ENCODE data around the gene ARPC1A.
A peak's percentile ranks its signal among the peaks of the same experiment; 100 is the strongest.
"Not testable (repeated sequence)": the region's sequence is repeated elsewhere in the genome, so short reads cannot be mapped to it uniquely, and the experiment has no call there.

Gene ARPC1A

GRCh38 chr7:99322659-99323058, 3.0 kb upstream of the ARPC1A start:
- DNase-seq: not testable (repeated sequence)

GRCh38 chr7:99324559-99324958, 1.1 kb upstream of the ARPC1A start:
- no peak for DNase-seq

GRCh38 chr7:99325001-99325493, 651 bp upstream of the ARPC1A start:
- no peak for DNase-seq

GRCh38 chr7:99326408-99326782, 697 bp downstream of the ARPC1A start:
- peak in 2 of 4 experiments; percentile 12 to 28 for DNase-seq

- peak; percentile 59 to 84 (median 68) for DNase-seq
Measured at GRCh38 chr7:99330314-99330961, 4.7 kb downstream of the ARPC1A start.

- DNase-seq: no peak
Measured at GRCh38 chr7:99331002-99331401, 5.3 kb downstream of the ARPC1A start.

GRCh38 chr7:99339595-99339994, 13.9 kb downstream of the ARPC1A start:
- no peak for DNase-seq

GRCh38 chr7:99340659-99341058, 15.0 kb downstream of the ARPC1A start:
- no peak for DNase-seq

- no peak for DNase-seq
Measured at GRCh38 chr7:99344061-99344647, 18.5 kb downstream of the ARPC1A start.

- DNase-seq: not testable (repeated sequence)
Measured at GRCh38 chr7:99350641-99351040, 24.9 kb downstream of the ARPC1A start.

- no peak for DNase-seq
Measured at GRCh38 chr7:99352247-99352646, 26.5 kb downstream of the ARPC1A start.

- DNase-seq: no peak
Measured at GRCh38 chr7:99355098-99355497, 29.4 kb downstream of the ARPC1A start.

- DNase-seq: no peak
Measured at GRCh38 chr7:99357701-99358490, 32.2 kb downstream of the ARPC1A start.

- not testable (repeated sequence) for DNase-seq
Measured at GRCh38 chr7:99358521-99358920, 32.8 kb downstream of the ARPC1A start.

GRCh38 chr7:99359465-99360154, 33.9 kb downstream of the ARPC1A start:
- no peak for DNase-seq

GRCh38 chr7:99362801-99363200, 37.1 kb downstream of the ARPC1A start:
- no peak for DNase-seq

GRCh38 chr7:99363286-99363685, 37.6 kb downstream of the ARPC1A start:
- no peak for DNase-seq

GRCh38 chr7:99365318-99366141, 39.8 kb downstream of the ARPC1A start:
- peak; percentile 38 to 71 (median 51) for DNase-seq

GRCh38 chr7:99366646-99367045, 40.9 kb downstream of the ARPC1A start:
- no peak for DNase-seq

- no peak for DNase-seq
Measured at GRCh38 chr7:99368750-99369389, 43.2 kb downstream of the ARPC1A start.

GRCh38 chr7:99369767-99370391, 44.2 kb downstream of the ARPC1A start:
- DNase-seq: no peak

Data from suppressor macrophage (primary cell).